GM19328 (cell line): ENCODE data around the gene PTPN4.
"Not testable (repeated sequence)": the region's sequence is repeated elsewhere in the genome, so short reads cannot be mapped to it uniquely, and the experiment has no call there.

Experiments
- ATAC-seq: cut with Tn5 transposase; IDR thresholded peaks from one replicate; pipeline ENCODE4 v1.9.1; 2021; ENCODE audit warnings: mild to moderate bottlenecking, moderate library complexity; ENCODE audit not compliant: unreplicated experiment

The PTPN4 gene

DNA sequence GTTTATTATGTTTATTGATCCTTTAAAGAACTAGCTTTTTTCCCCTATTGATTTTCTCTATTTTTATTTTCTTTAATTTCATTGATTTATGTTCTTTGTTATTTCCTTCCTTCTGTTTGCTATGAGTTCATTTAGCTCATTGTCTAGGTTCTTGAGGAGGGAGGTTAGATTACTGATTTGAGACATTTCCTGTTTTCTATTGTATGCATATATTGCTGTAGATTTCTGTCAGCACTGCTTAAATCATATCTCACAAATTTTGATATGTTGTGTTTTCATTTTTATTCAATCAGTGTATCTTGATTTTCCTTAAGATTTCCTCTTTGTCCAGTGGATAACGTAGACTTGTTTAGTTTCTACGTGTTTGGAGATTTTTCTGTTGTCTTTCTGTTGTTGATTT, 43.4 kb downstream of the PTPN4 start:
- ATAC-seq: no peak

DNA sequence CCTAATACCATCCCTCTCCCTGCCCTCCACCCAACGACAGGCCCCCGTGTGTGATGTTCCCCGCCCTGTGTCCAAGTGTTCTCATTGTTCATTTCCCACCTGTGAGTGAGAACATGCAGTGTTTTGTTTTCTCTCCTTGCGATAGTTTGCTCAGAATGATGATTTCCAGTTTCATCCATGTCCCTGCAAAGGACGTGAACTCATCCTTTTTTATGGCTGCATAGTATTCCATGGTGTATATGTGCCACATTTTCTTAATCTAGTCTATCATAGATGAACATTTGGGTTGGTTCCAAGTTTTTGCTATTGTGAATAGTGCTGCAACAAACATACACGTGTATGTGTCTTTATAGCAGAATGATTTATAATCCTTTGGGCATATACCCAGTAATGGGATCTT, 44.7 kb downstream of the PTPN4 start:
- not testable (repeated sequence) for ATAC-seq

DNA sequence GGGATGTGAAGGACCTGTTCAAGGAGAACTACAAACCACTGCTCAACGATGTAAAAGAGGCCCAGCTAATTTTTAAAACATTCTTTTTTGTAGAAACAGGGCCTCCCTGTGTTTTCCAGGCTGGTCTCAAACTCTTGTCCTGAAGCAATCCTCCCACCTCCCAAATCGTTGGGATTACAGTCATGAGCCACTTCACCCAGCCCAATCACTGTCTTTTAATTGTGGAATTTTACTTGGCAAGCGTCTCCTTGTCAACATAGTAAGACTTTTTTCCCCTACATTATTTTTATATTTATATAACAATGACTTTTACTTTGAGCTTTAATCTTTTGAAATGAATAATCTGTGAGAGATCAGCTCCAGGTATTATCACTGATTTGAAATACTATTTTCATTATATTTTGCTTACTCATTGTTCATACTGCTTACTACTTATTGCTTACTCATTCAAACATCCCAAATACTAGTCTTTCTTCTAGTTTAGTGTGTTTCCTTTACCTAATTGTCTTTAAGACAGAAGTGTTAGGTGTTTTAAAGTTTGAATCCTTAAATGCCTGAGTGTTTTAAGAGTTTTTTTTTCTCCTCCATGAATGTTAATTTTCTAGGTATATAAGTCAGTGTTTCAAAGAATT, 48.9 kb downstream of the PTPN4 start:
- no peak for ATAC-seq

DNA sequence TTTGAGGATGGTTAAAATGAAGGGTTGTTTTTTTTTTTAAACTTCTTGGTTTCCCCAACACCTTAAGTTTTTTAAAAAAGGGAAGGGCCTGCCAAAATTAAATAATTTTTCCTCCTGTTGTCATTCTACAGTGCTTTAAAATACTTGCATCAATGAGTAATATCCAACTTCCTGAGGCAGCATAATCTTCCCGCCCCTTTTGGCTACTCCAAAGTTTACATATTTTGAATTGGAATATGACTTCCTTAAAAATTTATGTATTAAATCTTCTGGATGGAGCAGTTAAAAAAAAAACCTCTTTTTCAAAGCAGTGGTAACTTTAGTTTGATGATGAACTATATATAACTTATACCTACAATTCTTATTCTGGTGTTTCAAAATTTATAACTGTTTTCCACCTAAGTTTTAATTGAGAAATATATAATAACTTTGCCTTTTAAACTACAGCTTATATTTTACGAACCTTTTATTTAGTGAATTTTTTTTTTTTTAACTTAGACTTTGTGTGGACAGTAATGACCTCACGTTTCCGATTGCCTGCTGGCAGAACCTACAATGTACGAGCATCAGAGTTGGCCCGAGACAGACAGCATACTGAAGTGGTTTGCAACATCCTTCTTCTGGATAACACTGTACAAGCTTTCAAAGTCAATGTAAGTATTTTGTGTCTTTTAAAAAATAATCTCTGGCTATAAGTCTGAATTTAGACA, 49.8 kb downstream of the PTPN4 start:
- no peak for ATAC-seq

DNA sequence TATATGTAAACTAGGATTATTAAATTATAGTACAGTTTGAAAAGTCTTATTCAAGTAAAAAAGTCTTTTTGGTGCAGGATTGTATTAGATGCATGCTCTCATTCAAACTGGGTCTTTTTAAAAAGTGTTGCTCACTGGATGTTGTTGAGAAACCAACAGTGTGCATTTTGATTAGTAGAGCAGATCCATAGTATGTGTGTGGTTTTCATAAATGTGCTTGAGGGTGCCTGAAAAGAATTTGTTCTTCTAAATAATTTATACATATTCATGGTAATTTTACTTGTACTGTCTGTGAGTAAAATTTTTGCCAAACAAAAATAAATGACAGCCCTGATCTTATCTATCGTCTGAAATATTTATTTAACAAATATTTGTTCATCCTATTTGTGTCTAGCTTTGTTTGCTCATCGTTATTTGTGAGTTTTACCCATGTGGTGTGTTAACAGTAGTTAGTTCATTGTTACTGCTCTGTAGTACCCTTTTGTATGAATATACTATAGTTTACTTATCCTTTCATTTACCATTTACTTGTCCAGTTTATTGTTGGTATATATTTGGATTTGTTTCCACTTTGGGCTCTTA, 50.4 kb downstream of the PTPN4 start:
- ATAC-seq: no peak

DNA sequence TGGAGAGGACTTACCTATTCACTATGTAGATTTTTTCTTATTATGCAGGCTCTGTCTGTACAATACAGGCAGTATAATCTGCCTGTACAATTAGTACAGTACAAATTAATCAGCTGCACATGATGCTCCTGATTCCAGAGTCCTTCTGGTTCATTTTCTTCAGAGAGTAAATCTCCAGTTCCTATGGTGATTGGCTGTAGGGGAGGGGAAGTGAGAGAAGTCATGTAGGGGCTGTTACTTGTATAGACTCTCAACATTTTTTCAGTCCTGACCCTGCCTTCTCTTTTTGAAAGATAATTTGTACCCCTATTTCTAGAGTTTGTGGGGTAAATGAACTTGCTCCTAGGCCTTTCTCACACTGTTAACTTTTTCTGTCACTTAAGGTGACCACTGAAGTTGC, 54.5 kb downstream of the PTPN4 start:
- no peak for ATAC-seq

DNA sequence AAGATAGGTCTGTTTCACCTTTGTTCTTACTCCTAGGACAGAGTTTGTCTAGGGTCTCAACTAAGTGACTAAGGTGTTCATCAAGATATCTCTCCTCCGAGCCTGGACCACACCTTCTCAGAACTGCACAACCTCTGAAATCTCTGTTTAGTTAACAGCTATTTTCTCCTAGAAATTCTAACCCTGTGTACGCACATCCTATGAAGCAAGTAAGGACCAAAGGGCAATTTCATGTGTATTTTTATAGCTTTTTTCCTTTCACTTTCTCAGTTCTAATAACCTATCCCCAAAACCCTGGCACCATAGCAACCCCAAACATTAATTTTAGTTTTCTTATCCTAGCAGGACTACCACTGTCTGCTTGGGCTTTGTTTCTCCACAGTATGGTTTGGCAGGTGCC, 59.1 kb downstream of the PTPN4 start:
- ATAC-seq: no peak

DNA sequence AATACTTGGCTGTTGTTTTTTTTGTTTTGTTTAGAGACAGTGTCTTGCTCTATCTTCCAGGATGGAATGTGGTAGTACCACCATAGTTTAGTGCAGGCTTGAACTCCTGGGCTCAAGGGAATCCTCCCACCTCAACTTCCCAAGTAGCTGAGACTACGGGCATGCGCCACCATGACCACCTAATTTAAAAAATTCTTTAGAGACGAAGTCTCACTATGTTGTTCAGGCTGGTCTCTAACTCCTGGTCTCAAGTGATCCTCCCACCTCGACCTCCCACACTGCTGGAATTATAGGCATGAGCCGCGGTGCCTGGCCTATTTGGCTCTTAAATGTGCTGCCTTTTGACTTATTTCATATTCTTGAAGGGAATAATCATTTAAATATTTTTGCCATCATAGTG, 60.1 kb downstream of the PTPN4 start:
- no peak for ATAC-seq

DNA sequence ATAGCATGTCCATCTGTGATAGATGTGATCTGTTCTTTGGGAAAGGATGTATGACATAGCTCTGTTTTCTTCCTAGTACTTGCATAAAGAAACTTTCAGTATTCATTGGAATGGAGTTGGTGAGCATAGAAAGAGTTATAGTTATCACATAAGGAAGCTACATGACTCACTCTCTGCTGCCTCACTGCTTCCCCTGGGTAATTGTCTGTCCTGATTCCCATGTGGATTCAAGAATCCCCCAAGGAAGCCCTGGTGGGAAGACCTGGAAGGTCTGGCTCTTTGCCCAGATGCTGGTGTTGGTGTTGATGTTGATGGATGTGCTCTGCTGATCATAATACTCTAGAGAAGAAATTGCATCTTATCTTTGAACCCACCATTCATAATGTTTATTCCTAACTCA, 60.6 kb downstream of the PTPN4 start:
- ATAC-seq: no peak

DNA sequence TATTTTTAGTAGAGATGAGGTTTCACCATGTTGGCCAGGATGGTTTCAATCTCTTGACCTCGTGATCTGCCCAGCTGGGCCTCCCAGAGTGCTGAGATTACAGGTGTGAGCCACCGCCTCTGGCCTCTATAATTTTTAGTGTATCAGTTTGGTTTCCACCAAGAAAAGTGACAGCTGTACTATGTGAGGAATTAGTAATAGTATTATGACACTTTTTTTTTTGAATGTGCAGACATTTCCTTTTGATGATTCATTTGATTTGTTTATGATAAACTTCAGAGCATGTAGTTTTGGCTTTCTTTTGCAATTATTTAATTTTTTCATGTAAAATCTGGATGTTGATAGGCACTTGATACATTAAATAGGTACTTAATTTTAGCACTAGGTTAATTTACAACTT, 61.5 kb downstream of the PTPN4 start:
- no peak for ATAC-seq

DNA sequence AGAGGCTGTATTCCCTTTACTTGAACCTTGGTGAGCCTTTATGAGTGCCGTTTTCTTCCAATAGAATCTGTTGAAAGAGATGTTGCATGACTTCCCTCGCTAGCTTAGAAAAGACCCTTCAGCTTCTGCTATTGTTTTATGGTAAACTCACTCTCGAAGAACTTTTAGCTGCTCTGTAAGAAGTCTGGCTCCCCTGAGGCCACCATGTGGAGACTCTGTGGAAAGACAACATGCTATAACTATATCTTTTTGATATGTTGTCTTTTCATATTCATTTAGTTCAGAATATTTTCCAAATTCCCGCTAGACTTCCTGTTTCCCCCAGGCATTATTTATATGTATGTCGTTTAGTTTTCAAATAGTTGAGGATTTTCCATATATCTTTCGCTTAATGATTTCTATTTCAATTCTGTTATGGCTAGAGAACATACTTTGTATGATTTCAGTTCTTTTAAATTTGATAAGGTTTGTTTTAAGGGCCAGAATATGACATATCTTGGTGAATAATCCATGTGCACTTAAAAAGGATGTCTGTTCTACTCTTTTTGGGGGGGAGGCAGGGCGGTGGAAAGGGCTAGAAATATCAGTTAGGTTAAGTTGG, 64.1 kb downstream of the PTPN4 start:
- no peak for ATAC-seq

DNA sequence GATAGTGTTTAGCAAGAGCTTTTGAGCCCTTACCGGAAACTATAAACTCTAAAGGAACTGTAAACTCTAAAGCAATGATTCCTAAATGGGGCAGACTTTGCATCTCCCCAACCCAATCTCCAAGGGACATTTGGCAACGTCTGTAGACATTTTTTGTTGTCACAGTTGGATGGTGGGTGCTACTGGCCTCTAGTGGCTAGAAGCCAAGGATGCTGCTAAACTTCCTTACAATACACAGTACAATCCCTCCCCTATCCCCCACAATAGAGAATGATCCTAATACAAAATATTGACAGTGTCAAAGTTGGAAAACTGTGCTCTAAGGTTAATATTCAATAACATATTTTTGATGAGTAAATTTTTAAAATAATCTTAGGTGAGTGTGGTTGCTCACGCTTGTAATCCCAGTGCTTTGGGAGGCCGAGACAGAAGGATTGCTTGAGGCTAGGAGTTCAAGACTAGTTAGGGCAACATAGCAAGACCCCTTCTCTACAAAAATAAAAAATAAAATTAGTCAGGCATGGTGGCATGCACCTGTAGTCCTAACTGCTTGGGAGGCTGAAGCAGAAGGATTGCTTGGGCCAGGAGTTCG, 66.7 kb downstream of the PTPN4 start:
- ATAC-seq: peak; percentile 69

DNA sequence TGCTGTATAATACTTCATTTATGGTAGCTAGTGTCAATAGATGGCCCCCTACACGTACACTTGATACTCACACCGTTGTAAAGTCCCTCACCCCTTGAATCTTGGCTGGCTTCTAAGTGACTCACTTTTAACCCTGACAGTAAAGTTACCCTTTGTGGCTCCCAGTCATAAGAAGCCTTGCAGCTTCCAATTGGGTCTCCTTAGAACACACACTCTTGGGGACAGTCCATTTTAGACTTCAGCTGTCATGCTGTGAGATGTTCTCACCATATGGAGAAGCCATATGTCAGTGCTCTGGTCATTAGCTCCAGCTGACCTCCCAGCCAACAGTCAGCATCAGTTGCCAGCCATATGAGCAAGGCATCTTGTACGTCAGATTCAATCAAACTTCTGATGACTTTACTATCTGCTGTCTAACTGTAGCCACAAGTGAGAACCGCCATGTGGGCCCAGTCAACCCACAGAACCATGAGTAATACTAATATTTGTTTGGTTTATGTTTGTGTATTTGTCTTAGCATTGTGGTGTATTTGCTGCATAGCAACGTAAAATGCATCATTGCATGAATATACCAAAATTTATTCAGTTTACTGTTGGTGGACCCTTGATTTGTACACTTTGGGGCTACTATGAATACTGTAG, 68.3 kb downstream of the PTPN4 start:
- ATAC-seq: no peak

DNA sequence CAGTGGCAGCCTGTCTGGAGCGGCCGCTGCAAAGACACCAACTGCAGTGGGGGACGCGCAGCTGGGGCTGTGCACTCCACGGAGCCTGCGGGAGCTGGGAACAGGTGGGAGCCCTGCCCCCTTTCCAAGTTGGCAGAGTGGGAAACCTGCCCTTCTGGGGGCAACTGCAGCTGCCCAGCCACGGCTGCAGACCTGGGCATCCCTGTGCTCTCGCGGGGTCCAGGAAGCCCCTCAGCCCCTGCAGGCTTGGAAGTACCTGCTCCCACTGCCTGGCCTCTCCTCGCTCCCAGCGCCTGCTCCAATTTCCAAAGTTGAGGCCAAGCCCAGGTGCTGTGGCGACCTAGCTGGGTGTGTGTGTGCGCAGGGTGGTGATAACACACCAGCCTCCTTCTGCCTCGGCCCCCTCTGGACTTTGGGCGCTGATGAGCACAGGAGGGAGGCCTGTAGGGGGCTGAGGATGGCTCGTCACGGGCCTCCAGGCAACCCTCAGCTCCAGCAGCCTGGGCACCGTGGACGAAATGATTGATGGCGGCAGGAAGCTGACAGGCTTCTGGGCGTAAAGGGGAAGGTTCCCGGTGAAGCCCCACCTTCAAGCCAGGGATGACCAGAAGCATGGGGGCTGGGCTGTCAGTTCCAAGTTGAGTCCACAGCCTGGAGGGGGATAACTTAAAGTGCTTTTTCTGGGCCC, 76.9 kb downstream of the PTPN4 start:
- no peak for ATAC-seq

DNA sequence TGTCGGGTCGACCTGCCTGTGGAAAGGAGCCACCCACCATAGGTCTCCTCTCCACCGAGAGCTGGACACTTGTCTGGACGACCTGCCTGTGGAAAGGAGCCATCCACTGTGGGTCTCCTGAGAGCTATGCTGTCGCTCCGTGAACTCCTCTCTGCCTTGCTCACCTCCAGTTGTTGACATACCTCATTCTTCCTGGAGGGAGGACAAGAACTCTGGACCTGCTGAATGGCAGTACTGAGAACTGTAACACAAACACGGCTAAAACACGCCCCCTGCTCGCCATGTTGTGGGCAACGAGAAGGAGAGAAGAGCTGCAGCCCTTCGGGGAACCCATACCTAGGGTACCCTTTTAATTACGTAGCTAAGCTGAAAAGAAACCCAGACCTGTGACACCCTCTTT, 77.6 kb downstream of the PTPN4 start:
- ATAC-seq: no peak

DNA sequence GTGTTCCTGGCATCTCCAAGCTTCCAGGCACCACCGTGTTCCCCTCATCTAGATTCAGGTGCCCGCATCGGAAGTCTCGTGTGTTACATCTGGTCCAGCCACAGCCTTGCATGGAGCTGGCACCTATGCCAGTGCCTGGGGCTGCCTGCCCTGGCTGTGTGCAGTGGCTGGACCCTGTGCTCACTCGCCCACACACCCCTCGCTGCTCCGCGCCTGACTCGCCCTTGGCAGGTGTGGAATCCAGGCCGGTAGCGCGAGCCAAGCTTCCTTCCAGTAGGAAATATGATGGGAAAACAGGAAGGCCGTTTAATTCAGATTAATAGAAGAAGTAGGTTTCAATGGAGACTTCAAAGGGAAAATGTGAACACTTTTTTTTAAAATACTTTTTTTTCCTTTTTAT, 78.0 kb downstream of the PTPN4 start:
- no peak for ATAC-seq

DNA sequence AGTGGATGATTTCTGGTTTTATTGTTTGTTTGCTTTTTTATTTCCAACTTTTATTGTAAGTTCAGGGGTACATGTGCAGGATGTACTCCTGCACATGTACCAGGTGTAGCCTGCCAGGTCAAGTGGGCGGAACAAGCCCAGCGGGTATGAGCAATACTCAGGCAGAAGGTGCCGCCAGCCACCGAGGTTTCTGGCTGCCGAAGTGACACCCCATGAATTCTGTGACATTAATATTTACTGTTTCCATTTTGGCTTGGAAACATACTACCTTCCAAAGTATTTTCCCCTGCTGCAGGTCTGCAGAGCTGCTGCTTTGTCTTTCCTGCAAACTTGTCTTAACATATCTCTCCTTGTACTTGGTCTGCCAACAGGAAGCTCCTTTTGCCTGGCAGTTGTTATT, 78.5 kb downstream of the PTPN4 start:
- no peak for ATAC-seq

DNA sequence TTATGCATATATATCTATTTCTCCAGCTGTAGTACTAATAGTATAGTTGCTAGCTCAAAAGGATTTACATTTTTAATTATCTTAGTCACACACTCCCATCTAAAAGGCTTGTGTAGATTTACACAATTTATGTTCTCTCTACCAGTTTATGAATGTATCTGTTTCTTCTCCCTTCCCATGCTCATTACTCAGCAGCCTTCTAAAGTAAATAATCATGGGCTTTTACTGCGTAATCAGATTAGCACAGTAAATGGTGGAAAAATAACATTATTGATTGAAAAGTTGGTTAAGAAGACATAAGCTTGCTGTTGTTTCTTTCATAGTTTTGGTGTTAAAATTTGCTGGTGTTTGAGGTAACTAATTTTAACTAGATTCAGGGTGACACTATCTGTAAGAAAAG, 81.8 kb downstream of the PTPN4 start:
- no peak for ATAC-seq

DNA sequence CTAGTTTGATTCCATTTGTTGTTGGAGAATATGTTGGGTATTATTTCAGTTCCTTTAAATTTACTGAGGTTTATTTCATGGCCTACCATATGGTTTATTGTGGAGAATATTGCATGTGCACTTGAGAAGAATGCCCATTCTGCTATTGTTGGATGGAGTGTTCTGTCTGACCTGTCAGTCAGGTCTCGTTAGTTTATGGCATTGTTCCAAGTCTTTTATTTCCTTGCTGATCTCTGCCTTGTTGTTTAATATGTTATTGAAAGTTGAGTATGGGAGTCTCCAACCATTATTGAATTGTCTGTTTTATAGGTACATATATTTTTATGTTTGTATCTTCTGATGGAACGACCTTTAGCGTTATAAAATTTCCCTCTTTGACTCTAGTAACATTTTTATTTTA, 86.3 kb downstream of the PTPN4 start:
- no peak for ATAC-seq

DNA sequence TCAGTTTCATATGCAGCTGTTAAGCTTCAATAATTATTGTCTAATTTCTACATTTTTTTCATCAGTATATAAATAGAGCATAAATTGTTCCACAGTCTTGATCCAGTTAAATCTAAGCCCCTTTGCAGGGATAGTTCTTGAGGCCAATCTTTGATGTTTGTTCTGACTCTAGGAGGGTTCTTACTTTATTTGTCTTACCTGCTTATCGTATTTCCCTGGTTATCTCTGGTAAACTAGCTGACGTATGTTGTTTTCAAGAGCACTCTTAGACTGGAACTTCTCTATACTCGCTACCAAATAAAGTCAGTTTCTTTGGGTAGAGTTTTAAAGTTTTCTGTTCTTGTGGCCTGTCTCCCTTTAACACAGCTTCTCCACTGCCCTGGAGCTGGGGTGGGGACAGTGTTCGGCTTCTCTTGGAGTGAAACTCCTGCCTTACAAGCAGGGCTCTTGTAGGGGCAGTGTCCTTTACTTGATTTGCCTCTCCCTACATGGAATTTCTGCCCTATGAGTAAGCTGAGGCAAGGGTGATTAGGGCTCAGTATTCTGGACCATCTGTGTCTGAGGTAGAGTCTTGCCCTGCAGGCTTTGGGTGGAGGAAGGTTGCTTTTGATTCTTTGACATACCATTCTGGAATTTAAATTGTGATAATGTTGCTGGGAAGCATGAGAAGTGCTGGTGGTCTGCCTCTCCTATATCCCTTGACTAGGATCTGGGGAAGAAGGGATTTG, 90.3 kb downstream of the PTPN4 start:
- ATAC-seq: no peak
